Neural progenitor cell (in vitro differentiated cells): ENCODE measurements around the gene MED6.

Source experiments
- EZH2 ChIP-seq: fragments of 200-600 bp; sonication (generic); IDR thresholded peaks from 2 replicates; pipeline ENCODE4 v1.6.1; 2017; ENCODE audit warnings: antibody characterized with exemption, mild to moderate bottlenecking, moderate library complexity
- TF ChIP-seq, protein P1 (sequence below): fragments of 200-600 bp; sonication (generic); IDR thresholded peaks from 2 replicates; pipeline ENCODE4 v1.5.1; 2017; ENCODE audit warnings: antibody characterized with exemption, mild to moderate bottlenecking

GRCh38 chr14:70640938-70641547, 40.6 kb upstream of the MED6 start:
- TF ChIP-seq, protein P1, sequence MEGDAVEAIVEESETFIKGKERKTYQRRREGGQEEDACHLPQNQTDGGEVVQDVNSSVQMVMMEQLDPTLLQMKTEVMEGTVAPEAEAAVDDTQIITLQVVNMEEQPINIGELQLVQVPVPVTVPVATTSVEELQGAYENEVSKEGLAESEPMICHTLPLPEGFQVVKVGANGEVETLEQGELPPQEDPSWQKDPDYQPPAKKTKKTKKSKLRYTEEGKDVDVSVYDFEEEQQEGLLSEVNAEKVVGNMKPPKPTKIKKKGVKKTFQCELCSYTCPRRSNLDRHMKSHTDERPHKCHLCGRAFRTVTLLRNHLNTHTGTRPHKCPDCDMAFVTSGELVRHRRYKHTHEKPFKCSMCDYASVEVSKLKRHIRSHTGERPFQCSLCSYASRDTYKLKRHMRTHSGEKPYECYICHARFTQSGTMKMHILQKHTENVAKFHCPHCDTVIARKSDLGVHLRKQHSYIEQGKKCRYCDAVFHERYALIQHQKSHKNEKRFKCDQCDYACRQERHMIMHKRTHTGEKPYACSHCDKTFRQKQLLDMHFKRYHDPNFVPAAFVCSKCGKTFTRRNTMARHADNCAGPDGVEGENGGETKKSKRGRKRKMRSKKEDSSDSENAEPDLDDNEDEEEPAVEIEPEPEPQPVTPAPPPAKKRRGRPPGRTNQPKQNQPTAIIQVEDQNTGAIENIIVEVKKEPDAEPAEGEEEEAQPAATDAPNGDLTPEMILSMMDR: no peak
- peak; percentile 42 for TF ChIP-seq EZH2
